NCI-H2196 treated with DMSO at 0.1 percent for 48 hours (cell line): ENCODE measurements around the gene ZNF343.
"Not testable (repeated sequence)": the region's sequence is repeated elsewhere in the genome, so short reads cannot be mapped to it uniquely, and the experiment has no call there.

Source experiments
- DNase-seq: peaks from one replicate; lab custom pipeline; 2025; ENCODE audit not compliant: unreplicated experiment; lab: John Stamatoyannopoulos, UW

The ZNF343 gene

DNA sequence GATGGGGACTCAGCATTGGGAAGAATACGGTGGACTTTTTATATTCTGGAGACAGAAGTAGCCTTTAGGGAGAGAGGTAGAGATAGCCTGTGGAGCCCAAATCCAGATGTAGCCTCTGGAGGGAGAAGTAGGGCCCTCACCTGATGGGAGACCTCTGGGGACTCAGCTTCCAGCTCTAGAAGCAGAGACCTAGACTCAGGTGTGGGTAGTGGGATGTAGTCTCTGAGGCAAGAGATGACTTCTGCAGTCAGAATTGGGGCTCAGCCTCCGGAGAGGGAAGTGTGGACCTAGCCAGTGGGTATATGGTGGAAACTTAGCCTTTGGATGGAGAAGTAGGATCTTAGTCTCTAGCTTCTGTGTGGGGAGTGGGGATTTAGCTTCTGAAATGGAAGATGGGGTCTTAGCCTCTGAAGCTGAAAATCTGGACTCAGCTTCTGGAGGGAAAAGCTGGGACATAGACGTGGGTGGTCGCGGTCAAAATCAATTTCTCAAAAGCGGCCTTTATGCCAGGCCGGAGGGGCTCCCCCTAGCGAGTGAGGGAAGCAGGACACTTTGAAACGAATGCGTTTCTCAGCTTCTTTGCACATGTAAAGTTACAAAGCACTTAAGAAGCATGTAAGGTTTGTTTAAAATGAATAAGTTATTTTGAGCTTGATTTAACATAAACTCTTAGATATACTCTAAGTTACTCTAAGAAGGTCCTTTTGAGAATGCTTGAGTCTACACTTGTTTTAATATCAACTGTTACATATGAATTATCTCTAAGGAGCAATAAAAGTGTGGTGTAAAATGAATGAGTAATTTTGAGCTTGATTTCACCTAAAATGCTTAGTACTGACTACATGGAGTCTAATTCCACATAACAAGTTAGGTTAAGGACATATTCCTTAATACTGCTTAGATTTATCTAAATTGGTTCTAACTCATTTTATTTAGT lies 12.9 kb upstream of the ZNF343 start:
- no peak for DNase-seq

GRCh38 chr20:2520617-2521016 lies 11.9 kb upstream of the ZNF343 start:
- no peak for DNase-seq

DNA sequence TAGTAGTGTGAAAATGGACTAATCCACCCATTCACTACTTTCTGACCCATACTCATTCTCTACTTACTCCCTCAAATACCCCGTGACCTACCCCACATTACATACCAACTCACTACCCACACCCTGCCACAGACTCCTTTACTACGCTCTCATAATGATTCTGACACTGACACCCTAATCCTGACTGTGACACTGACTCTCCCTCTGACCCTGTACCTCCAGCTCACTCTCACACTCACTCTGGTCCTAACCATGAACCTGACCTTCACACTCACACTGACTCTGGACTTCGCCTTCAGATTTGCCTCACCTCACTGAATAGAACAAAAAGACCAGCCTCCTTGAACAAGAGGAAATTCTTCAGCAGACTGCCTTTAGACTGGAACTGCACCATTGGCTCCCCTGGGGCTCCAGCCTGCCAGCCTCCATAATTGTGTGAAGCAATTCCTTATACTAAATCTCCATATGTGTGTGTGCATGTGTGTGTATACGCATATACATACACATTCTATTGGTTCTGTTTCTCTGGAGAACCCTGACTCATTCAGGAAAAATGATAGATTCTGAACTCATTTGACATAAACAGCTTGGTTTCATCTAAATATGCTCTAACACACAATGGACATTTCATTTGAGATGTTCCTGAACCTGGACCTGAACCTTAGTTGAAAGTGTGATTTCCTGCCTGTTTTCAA lies 10.5 kb upstream of the ZNF343 start:
- DNase-seq: no peak

DNA sequence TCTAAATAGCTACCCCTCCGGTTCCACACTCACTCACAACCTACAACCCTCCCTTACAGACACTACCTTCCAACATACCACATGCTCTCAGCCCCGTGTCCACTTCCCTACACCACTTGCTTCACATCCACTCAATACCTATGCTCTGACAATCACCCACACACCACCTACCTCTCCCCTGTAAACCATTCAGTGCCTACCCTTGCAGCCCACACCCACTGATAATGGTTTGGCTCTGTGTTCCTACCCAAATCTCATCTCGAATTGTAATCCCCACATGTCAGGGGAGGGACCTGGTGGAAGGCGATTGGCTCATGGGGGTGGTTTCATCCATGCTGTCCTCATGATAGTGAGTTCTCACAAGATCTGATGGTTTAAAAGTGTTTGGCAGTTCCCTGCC lies 9.8 kb upstream of the ZNF343 start:
- DNase-seq: no peak

GRCh38 chr20:2518096-2518495 lies 9.4 kb upstream of the ZNF343 start:
- DNase-seq: no peak

- DNase-seq: no peak
These were observed 7.7 kb upstream of the ZNF343 start for GRCh38 chr20:2516399-2516798.

- no peak for DNase-seq
These were observed 6.5 kb upstream of the ZNF343 start for GRCh38 chr20:2515203-2515602.

DNA sequence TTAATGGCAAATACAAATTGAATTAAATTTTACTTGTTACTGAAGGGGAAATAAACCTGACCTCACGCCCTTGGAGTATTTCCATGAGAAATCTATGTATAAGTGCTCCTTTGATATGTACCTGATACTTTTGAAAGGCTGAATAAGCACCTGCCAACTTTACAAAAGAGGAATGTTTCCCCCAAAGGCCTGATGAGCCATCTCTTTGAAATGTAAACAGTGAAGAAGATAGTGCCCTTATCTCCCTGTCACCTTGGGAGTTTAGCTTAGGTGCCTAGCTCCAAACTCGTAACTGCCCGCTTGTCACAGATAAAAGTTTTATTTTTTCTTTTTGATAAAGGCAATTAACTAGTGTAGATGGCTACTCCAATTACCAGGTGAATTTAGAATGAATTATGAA lies 1.1 kb upstream of the ZNF343 start:
- DNase-seq: no peak

DNA sequence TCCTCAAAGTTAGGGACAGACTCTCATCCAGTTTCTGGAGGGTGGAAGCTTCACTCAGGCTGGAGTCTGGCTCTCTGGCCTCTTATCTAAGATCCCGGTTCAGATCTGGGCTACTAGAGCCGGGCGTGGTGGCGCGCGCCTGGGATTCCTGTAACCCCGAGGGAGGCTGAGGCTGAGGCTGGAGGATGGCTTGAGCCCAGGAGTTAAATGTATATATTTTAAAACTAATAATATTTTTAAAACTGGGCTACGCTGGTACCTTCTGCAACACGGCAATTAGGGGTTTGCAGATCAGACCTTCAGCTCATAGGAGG lies 710 bp upstream of the ZNF343 start:
- no peak for DNase-seq

GRCh38 chr20:2507875-2508630 lies 662 bp downstream of the ZNF343 start:
- DNase-seq: no peak

- no peak for DNase-seq
These were observed 1.3 kb downstream of the ZNF343 start for GRCh38 chr20:2507464-2507863.

DNA sequence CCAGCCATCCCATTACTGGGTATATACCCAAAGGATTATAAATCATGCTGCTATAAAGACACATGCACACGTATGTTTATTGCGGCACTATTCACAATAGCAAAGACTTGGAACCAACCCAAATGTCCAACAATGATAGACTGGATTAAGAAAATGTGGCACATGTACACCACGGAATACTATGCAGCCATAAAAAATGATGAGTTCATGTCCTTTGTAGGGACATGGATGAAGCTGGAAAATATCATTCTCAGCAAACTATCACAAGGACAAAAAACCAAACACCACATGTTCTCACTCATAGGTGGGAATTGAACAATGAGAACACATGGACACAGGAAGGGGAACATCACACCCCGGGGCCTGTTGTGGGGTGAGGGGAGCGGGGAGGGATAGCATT lies 2.3 kb downstream of the ZNF343 start:
- DNase-seq: not testable (repeated sequence)

DNA sequence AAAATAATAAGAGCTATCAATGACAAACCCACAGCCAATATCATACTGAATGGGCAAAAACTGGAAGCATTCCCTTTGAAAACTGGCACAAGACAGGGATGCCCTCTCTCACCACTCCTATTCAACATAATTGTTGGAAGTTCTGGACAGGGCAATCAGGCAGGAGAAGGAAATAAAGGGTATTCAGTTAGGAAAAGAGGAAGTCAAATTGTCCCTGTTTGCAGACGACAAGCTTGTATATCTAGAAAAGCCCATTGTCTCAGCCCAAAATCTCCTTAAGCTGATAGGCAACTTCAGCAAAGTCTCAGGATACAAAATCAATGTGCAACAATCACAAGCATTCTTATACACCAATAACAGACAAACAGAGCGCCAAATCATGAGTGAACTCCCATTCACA lies 3.9 kb downstream of the ZNF343 start:
- DNase-seq: not testable (repeated sequence)

GRCh38 chr20:2502808-2503384 lies 5.8 kb downstream of the ZNF343 start:
- not testable (repeated sequence) for DNase-seq

DNA sequence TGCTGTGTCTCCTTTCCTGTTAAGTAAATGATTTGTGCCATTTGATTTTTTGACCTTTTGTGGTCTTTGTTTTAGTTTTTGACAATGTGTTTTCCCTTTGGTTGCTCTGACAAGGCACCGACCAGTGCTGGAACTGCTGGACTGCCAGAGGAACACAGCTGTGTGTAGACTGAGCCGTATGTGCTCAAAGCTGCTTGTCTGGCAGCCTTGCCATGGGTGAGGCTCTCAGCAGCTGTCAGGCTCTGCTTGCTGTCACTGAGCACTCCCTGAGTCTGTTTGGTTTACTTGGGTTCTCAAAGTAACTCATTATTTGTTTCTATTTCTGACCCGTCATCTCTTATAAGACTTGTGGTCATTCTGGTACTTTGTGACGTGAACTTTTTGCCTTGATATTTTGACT lies 23.1 kb downstream of the ZNF343 start:
- DNase-seq: no peak

DNA sequence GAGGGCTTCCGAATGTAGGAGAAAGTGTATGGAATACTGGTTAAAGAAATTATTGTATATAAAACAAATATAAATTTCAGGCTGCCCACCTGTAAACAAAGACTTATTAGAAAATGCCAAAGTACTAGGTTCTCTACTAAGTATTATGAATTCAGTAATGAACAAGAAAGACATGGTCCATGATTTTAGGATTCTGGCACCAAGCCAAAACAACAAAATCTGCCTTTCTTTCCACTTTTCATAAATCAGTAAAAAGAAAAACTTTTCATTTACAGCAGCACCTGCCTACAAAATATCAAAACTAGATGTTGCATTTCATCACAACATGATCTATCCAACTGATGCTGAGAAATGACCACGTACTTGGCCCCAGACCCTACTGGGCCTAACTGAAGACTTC lies 23.6 kb downstream of the ZNF343 start:
- DNase-seq: no peak

DNA sequence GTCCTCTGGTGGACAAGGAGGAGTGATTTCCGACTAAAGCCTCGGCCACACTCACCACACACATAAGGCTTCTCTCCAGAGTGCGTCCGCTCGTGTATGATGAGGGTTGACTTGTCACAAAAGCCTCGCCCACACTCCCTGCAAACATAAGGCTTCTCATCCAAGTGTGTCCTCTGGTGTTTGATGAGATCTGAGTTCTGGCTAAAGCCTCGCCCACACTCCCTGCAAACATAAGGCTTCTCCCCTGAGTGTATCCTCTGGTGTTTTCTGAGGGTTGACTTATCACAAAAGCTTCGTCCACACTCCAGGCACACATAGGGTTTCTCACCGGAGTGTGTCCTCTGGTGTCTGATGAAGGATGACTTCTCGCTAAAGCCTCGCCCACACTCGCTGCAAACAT lies 25.2 kb downstream of the ZNF343 start:
- DNase-seq: no peak

DNA sequence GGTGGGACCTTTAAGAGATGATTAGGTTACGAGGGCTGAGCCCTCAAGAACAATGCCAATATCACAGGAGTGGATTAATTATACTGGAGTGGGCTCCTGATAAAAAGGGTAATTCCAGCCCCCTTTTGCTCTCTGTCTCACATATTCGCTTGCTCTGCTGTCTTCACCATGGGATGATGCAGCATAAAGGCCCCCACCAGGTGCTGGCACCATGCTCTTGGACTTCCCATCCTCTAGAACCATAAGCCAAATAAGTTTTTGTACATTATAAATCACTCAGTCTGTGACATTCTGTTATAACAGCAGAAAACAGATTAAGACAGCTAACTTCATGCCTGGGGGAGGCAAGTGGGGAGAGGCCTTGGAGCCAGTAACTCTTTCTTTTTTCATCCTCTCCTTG lies 28.3 kb downstream of the ZNF343 start:
- no peak for DNase-seq

DNA sequence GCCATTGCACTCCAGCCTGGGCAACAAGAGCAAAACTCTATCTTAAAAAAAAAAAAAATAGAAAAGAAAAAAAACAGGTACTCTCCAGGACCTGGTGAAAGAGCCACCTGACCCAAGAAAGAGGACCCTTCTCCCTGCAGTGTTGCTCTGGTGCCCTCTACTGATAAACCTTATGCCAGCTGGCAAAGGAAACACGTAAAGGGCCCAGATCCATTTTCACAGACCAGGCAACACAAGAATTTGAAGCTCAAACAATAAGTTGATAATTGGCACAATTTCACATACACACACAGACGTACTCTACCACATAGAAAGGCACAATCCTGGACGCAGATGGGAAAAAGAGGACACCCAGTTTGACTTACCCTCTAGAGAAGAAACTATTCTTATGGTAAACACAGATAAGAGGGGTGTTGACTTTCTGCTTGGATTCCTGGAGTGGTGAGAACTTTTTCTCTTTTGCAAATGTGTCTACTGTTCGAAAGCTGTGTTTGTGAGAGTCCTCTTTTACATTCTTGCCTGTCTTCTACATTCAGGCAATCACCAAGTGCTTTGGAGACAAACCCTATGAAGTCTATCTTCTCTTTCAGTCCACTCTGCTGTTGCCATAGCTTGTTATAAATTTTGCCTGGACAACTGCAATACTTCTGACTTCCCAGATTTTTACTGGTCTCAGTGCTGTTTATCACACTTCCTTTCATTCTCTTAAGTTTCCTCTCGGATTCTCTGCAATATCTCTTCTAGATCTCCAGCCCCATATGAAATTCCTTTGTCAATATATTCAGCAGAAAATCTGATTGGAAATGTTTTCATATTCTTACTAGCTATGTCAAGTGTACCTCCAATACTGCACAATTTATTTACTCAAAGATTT lies 31.7 kb downstream of the ZNF343 start:
- no peak for DNase-seq
